ENCODE measurements around the gene GFAP. TPM values are rescaled to one million over a fixed set of nuclear protein-coding genes. Genes with fewer than 3 reads are reported as not detected.

Gene GFAP
- total RNA-seq, 1 experiment from 2014 or later: not detected

- TF ChIP-seq CTCF (IDR thresholded peaks at IDR 0.05; ENCODE audit: unreplicated experiment): no peak
- intact Hi-C loops (cut with micrococcal nuclease; ENCODE audit: unreplicated experiment): no loop called here
- no TSS peak for BruUV-seq (replicated peaks)
These were observed 15.4 kb upstream of the GFAP start for GRCh38 chr17:44930667-44931066.

GRCh38 chr17:44928950-44929720 is 13.8 kb upstream of the GFAP start:
- intact Hi-C loops (cut with micrococcal nuclease; ENCODE audit: unreplicated experiment): no loop called here
- BruUV-seq (replicated peaks): no TSS peak
- CTCF ChIA-PET: no interaction called here
- Mint-ChIP-seq H3K4me3 (ENCODE audit: low read depth, unreplicated experiment) (no peak overlapping the region), H3K9me3 (ENCODE audit: low read depth, unreplicated experiment) (no peaks in the 10 kb centered on the region), H3K27ac (ENCODE audit: unreplicated experiment) (no peak overlapping the region), H3K4me1 (ENCODE audit: low read depth, unreplicated experiment) (no peaks in the 10 kb centered on the region), H3K27me3 (ENCODE audit: unreplicated experiment) (no peaks in the 10 kb centered on the region), H3K36me3 (ENCODE audit: insufficient read depth, unreplicated experiment) (peaks cover 24% of the 10 kb centered on the region)
- DNase-seq: no peak
- TF ChIP-seq CTCF (IDR thresholded peaks at IDR 0.05; ENCODE audit: unreplicated experiment): no peak

More at GRCh38 chr17:44930667-44931066, 15.4 kb upstream of the GFAP start:
- Mint-ChIP-seq H3K27ac (ENCODE audit: unreplicated experiment) (no peak overlapping the region), H3K4me1 (ENCODE audit: low read depth, unreplicated experiment) (no peaks in the 10 kb centered on the region), H3K4me3 (ENCODE audit: low read depth, unreplicated experiment) (no peak overlapping the region), H3K27me3 (ENCODE audit: unreplicated experiment) (no peaks in the 10 kb centered on the region), H3K9me3 (ENCODE audit: low read depth, unreplicated experiment) (no peaks in the 10 kb centered on the region), H3K36me3 (ENCODE audit: insufficient read depth, unreplicated experiment) (peaks cover 16% of the 10 kb centered on the region)
- no peak for DNase-seq
- CTCF ChIA-PET: interaction anchor here (0.6 to 1.1 kb wide), 4 partner anchors 11 to 449 kb away, joined by 3 to 5 read pairs (median 4); no protein-coding TSS in a partner anchor

DNA sequence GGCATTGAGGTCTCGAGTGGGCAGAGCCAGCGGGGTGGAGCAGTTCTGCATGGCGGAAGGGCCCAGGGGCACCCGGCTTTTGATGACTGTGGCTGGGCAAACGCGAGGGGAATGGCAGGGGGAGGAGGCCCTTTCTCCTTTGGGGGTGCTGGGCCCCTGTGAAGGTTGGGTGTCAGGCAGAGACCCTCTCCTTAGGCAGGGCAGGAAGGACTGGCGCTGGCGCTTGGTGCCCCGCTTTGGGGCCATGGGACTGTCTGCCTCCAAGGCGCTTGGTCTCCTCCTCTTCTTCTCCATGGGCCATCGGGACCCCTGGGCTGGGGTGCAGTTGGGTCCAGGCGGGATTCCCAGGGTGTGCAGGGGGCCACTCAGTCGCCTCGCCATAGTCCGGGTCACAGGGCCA is 12.8 kb upstream of the GFAP start:
- BruUV-seq (replicated peaks): no TSS peak
- TF ChIP-seq CTCF (IDR thresholded peaks at IDR 0.05; ENCODE audit: unreplicated experiment): no peak
- Mint-ChIP-seq H3K36me3 (ENCODE audit: insufficient read depth, unreplicated experiment) (peaks cover 32% of the 10 kb centered on the region), H3K4me1 (ENCODE audit: low read depth, unreplicated experiment) (no peaks in the 10 kb centered on the region), H3K27me3 (ENCODE audit: unreplicated experiment) (peaks cover under 1% of the 10 kb centered on the region), H3K9me3 (ENCODE audit: low read depth, unreplicated experiment) (no peaks in the 10 kb centered on the region), H3K4me3 (ENCODE audit: low read depth, unreplicated experiment) (no peak overlapping the region), H3K27ac (ENCODE audit: unreplicated experiment) (no peak overlapping the region)
- intact Hi-C loops (cut with micrococcal nuclease; ENCODE audit: unreplicated experiment): no loop called here
- CTCF ChIA-PET: no interaction called here
- no peak for DNase-seq

GRCh38 chr17:44927696-44928095 is 12.4 kb upstream of the GFAP start:
- no peak overlapping the region for H3K27ac Mint-ChIP-seq (ENCODE audit: unreplicated experiment)
- CTCF ChIA-PET: no interaction called here

More at GRCh38 chr17:44927696-44928095, 12.4 kb upstream of the GFAP start:
- H3K9me3 Mint-ChIP-seq (ENCODE audit: low read depth, unreplicated experiment): no peaks in the 10 kb centered on the region
- no peak for DNase-seq
- no TSS peak for BruUV-seq (replicated peaks)
- intact Hi-C loops (cut with micrococcal nuclease; ENCODE audit: unreplicated experiment): no loop called here
- peaks cover 5% of the 10 kb centered on the region for H3K27me3 Mint-ChIP-seq (ENCODE audit: unreplicated experiment)
- H3K4me1 Mint-ChIP-seq (ENCODE audit: low read depth, unreplicated experiment): no peaks in the 10 kb centered on the region
- peaks cover 34% of the 10 kb centered on the region for H3K36me3 Mint-ChIP-seq (ENCODE audit: insufficient read depth, unreplicated experiment)
- no peak for TF ChIP-seq CTCF (IDR thresholded peaks at IDR 0.05; ENCODE audit: unreplicated experiment)
- H3K4me3 Mint-ChIP-seq (ENCODE audit: low read depth, unreplicated experiment): no peak overlapping the region
